HepG2 (cell line): Measurements from ENCODE around the gene CHRM5. TPM values are rescaled to one million over a fixed set of nuclear protein-coding genes. Genes with fewer than 3 reads are reported as not detected.
A peak's percentile ranks its signal among the peaks of the same experiment; 100 is the strongest.

ENCODE experiments used
- CENPX ChIP-seq: sonication (generic); formaldehyde crosslinking; IDR thresholded peaks from 2 replicates; pipeline ENCODE4 v1.9.0; 2021; ENCODE audit warnings: mild to moderate bottlenecking, missing genetic modification reagents, moderate library complexity
- HOXA7 ChIP-seq: sonication (generic); formaldehyde crosslinking; IDR thresholded peaks from 2 replicates; pipeline ENCODE4 v1.8.1; 2022; ENCODE audit warnings: mild to moderate bottlenecking, missing genetic modification reagents, moderate library complexity
- MXD4 ChIP-seq: IDR thresholded peaks from 2 replicates; pipeline ENCODE4 v1.6.1; 2016; ENCODE audit warnings: mild to moderate bottlenecking, missing biosample characterization, missing genetic modification reagents
- MZF1 ChIP-seq: sonication (generic); formaldehyde crosslinking; IDR thresholded peaks from 2 replicates; pipeline ENCODE4 v1.8.1; 2023; ENCODE audit warnings: mild to moderate bottlenecking, missing genetic modification reagents, borderline replicate concordance
- NR1H2 ChIP-seq: sonication (generic); formaldehyde crosslinking; IDR thresholded peaks from 2 replicates; pipeline ENCODE4 v1.8.1; 2022; ENCODE audit warnings: low read depth, missing genetic modification reagents, borderline replicate concordance
- PRPF4 ChIP-seq: fragments of 200-400 bp; formaldehyde crosslinking; IDR thresholded peaks from 2 replicates; pipeline ENCODE4 v1.6.1; 2016; ENCODE audit warnings: low read length, low read depth; ENCODE audit not compliant: poor library complexity, severe bottlenecking
- TCF7L2 ChIP-seq: IDR thresholded peaks from 2 replicates; pipeline ENCODE4 v1.6.1; 2011; ENCODE audit warnings: mild to moderate bottlenecking, low read depth, low read length, moderate library complexity
- TRIM24 ChIP-seq: sonication (generic); formaldehyde crosslinking; IDR thresholded peaks from 2 replicates; pipeline ENCODE4 v1.8.0; 2022; ENCODE audit warnings: mild to moderate bottlenecking, missing genetic modification reagents
- XBP1 ChIP-seq: sonication (generic); formaldehyde crosslinking; IDR thresholded peaks from 2 replicates; pipeline ENCODE4 v1.5.0; 2020; ENCODE audit warnings: missing genetic modification reagents
- ZFY ChIP-seq: sonication (generic); formaldehyde crosslinking; IDR thresholded peaks from 2 replicates; pipeline ENCODE4 v1.4.0; 2020; ENCODE audit warnings: missing genetic modification reagents
- ZNF20 ChIP-seq: sonication (generic); formaldehyde crosslinking; IDR thresholded peaks from 2 replicates; pipeline ENCODE4 v1.4.0; 2020; ENCODE audit warnings: mild to moderate bottlenecking, moderate library complexity, missing genetic modification reagents
- ZNF274 ChIP-seq: sonication (generic); formaldehyde crosslinking; IDR thresholded peaks from 2 replicates; pipeline ENCODE4 v1.5.1; 2020; ENCODE audit warnings: mild to moderate bottlenecking, missing genetic modification reagents
- ZNF329 ChIP-seq: sonication (generic); formaldehyde crosslinking; IDR thresholded peaks from 2 replicates; pipeline ENCODE4 v1.9.0; 2021; ENCODE audit warnings: low read depth, mild to moderate bottlenecking, missing genetic modification reagents
- ZNF512B ChIP-seq: sonication (generic); formaldehyde crosslinking; IDR thresholded peaks from 2 replicates; pipeline ENCODE4 v1.5.1; 2020; ENCODE audit warnings: missing genetic modification reagents, mild to moderate bottlenecking, borderline replicate concordance
- ZNF644 ChIP-seq: IDR thresholded peaks from 2 replicates; pipeline ENCODE4 v1.6.1; 2016; ENCODE audit warnings: low read depth
- ZNF703 ChIP-seq: sonication (generic); formaldehyde crosslinking; IDR thresholded peaks from 2 replicates; pipeline ENCODE4 v1.5.1; 2020; ENCODE audit warnings: missing genetic modification reagents, mild to moderate bottlenecking, moderate library complexity, borderline replicate concordance
- polyA plus RNA-seq, 8 experiments: library from polyadenylated mRNA; depleted of rRNA in 3 of 8; stranded (reverse) in 7 of 8; unstranded in 1 of 8; fragments of >200 nt; fragmentation: Illumina TruSeq in 4 of 8; extraction: Trizol in 4 of 8; gene quantifications; 2 replicates each; pipeline versions ENCODE4 v1.2.1 to v1.2.3, GENCODE V29; 2011 to 2016; ENCODE audit warnings: low read depth in 4 of 8, missing spikeins in 1 of 8, mixed read lengths in 1 of 8; ENCODE audit not compliant: insufficient read depth in 1 of 8
- total RNA-seq, 5 experiments: library from RNA; depleted of rRNA; stranded (reverse); fragments of >200 nt; fragmentation: Illumina TruSeq; extraction: Trizol; gene quantifications; 2 replicates each; pipeline ENCODE4 v1.2.3, GENCODE V29; 2016; ENCODE audit warnings: low read depth in 1 of 5
- TF ChIP-seq, protein P1 (sequence below): sonication (generic); formaldehyde crosslinking; IDR thresholded peaks from 2 replicates; pipeline ENCODE4 v1.4.0; 2020; ENCODE audit warnings: missing genetic modification reagents
- TF ChIP-seq, protein P2 (sequence below): sonication (generic); formaldehyde crosslinking; IDR thresholded peaks from 2 replicates; pipeline ENCODE4 v1.4.0; 2020; ENCODE audit warnings: missing genetic modification reagents
- TF ChIP-seq, protein P3 (sequence below): sonication (generic); formaldehyde crosslinking; IDR thresholded peaks from 2 replicates; pipeline ENCODE4 v1.9.0; 2022; ENCODE audit warnings: low read depth, missing genetic modification reagents

The CHRM5 gene
- total and polyA plus RNA-seq, 2 of the 13 experiments (the other 11 are each of a cell fraction or from before 2014, with no cell fraction given): not detected

- TF ChIP-seq ZNF512B (CRISPR knock-in tag): no peak
- TF ChIP-seq XBP1 (CRISPR knock-in tag): no peak
- peak; percentile 31; the same call in 1 of the 2 replicates for TF ChIP-seq ZNF274
- TF ChIP-seq ZNF20 (CRISPR knock-in tag): no peak
- TF ChIP-seq MZF1: no peak
- TF ChIP-seq ZFY (CRISPR knock-in tag): peak; percentile 91
- TF ChIP-seq NR1H2: no peak
- no peak for TF ChIP-seq PRPF4
- no peak for TF ChIP-seq MXD4 (CRISPR knock-in tag)
- TF ChIP-seq, protein P1, sequence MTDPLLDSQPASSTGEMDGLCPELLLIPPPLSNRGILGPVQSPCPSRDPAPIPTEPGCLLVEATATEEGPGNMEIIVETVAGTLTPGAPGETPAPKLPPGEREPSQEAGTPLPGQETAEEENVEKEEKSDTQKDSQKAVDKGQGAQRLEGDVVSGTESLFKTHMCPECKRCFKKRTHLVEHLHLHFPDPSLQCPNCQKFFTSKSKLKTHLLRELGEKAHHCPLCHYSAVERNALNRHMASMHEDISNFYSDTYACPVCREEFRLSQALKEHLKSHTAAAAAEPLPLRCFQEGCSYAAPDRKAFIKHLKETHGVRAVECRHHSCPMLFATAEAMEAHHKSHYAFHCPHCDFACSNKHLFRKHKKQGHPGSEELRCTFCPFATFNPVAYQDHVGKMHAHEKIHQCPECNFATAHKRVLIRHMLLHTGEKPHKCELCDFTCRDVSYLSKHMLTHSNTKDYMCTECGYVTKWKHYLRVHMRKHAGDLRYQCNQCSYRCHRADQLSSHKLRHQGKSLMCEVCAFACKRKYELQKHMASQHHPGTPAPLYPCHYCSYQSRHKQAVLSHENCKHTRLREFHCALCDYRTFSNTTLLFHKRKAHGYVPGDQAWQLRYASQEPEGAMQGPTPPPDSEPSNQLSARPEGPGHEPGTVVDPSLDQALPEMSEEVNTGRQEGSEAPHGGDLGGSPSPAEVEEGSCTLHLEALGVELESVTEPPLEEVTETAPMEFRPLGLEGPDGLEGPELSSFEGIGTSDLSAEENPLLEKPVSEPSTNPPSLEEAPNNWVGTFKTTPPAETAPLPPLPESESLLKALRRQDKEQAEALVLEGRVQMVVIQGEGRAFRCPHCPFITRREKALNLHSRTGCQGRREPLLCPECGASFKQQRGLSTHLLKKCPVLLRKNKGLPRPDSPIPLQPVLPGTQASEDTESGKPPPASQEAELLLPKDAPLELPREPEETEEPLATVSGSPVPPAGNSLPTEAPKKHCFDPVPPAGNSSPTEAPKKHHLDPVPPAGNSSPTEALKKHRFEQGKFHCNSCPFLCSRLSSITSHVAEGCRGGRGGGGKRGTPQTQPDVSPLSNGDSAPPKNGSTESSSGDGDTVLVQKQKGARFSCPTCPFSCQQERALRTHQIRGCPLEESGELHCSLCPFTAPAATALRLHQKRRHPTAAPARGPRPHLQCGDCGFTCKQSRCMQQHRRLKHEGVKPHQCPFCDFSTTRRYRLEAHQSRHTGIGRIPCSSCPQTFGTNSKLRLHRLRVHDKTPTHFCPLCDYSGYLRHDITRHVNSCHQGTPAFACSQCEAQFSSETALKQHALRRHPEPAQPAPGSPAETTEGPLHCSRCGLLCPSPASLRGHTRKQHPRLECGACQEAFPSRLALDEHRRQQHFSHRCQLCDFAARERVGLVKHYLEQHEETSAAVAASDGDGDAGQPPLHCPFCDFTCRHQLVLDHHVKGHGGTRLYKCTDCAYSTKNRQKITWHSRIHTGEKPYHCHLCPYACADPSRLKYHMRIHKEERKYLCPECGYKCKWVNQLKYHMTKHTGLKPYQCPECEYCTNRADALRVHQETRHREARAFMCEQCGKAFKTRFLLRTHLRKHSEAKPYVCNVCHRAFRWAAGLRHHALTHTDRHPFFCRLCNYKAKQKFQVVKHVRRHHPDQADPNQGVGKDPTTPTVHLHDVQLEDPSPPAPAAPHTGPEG (CRISPR knock-in tag): 0 out of 2 replicates have a peak, but pooled peaks have one; percentile 43
- TF ChIP-seq, protein P2, sequence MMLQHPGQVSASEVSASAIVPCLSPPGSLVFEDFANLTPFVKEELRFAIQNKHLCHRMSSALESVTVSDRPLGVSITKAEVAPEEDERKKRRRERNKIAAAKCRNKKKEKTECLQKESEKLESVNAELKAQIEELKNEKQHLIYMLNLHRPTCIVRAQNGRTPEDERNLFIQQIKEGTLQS (CRISPR knock-in tag): no peak
- TF ChIP-seq HOXA7 (CRISPR knock-in tag): no peak
- TF ChIP-seq ZNF703: no peak
- no peak for TF ChIP-seq TCF7L2
- TF ChIP-seq TRIM24: no peak
- no peak for TF ChIP-seq ZNF644 (CRISPR knock-in tag)
- TF ChIP-seq CENPX (CRISPR knock-in tag): no peak
- TF ChIP-seq, protein P3, sequence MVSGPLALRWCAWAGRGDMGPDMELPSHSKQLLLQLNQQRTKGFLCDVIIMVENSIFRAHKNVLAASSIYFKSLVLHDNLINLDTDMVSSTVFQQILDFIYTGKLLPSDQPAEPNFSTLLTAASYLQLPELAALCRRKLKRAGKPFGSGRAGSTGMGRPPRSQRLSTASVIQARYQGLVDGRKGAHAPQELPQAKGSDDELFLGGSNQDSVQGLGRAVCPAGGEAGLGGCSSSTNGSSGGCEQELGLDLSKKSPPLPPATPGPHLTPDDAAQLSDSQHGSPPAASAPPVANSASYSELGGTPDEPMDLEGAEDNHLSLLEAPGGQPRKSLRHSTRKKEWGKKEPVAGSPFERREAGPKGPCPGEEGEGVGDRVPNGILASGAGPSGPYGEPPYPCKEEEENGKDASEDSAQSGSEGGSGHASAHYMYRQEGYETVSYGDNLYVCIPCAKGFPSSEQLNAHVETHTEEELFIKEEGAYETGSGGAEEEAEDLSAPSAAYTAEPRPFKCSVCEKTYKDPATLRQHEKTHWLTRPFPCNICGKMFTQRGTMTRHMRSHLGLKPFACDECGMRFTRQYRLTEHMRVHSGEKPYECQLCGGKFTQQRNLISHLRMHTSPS (CRISPR knock-in tag): no peak
- TF ChIP-seq ZNF329: peak; percentile 55; the same call in 1 of the 2 replicates
Observed at GRCh38 chr15:34038023-34038870, 70.0 kb downstream of the CHRM5 start (continued).
